DND-41 (cell line): ENCODE measurements around the gene SLC4A2.

ENCODE experiments used
- EZH2 ChIP-seq: IDR thresholded peaks from 3 replicates; pipeline ENCODE4 v1.6.1; 2012; ENCODE audit warnings: borderline replicate concordance, low read depth, mild to moderate bottlenecking, moderate library complexity, low read length, inconsistent platforms; ENCODE audit not compliant: severe bottlenecking
- TF ChIP-seq, protein P1 (sequence below): IDR thresholded peaks from 2 replicates; pipeline ENCODE4 v1.5.1; 2012; ENCODE audit warnings: borderline replicate concordance, low read length, moderate library complexity, mild to moderate bottlenecking; ENCODE audit not compliant: poor library complexity, severe bottlenecking; ENCODE audit errors: extremely low read depth

DNA sequence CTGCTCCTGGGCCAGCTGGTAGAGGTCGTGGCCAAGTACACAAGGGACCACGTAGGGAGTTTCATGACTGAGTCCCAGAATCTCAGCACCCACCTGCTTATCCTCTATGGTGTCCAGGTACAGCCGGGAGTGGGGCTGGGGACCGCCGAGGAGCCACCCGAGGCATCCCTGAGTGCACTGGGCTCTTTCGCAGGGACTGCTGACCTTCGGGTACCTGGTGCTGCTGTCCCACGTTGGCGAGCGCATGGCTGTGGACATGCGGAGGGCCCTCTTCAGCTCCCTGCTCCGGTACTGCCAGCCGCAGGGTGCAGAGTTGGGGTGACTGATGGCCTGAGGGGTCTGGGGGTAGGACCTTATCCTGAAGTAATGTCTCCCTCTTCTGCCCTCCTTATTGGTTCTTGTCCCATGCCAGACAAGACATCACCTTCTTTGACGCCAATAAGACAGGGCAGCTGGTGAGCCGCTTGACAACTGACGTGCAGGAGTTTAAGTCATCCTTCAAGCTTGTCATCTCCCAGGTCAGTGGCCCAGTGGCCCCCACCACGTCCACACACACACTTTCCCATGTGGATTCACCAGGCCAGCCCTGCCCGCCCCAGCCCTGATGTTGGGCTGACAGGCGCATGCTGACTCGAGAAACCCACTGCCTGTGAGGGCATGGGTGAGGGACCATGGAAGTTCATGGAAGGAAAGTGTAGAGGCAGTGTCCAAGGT is 24.9 kb upstream of the SLC4A2 start:
- TF ChIP-seq, protein P1, sequence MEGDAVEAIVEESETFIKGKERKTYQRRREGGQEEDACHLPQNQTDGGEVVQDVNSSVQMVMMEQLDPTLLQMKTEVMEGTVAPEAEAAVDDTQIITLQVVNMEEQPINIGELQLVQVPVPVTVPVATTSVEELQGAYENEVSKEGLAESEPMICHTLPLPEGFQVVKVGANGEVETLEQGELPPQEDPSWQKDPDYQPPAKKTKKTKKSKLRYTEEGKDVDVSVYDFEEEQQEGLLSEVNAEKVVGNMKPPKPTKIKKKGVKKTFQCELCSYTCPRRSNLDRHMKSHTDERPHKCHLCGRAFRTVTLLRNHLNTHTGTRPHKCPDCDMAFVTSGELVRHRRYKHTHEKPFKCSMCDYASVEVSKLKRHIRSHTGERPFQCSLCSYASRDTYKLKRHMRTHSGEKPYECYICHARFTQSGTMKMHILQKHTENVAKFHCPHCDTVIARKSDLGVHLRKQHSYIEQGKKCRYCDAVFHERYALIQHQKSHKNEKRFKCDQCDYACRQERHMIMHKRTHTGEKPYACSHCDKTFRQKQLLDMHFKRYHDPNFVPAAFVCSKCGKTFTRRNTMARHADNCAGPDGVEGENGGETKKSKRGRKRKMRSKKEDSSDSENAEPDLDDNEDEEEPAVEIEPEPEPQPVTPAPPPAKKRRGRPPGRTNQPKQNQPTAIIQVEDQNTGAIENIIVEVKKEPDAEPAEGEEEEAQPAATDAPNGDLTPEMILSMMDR, result no peak
- TF ChIP-seq EZH2, result no peak
